Fibroblast of lung (primary cell): ENCODE results near the gene PRICKLE1. TPM values are rescaled to one million over a fixed set of nuclear protein-coding genes. Genes with fewer than 3 reads are reported as not detected.
A peak's percentile ranks its signal among the peaks of the same experiment; 100 is the strongest.

Source experiments
- DNase-seq, 2 donors: peaks; one replicate each; pipeline versions ENCODE4 v3.0.0 to v3.0.0-alpha.2; 2010; ENCODE audit warnings: low read depth in 2 of 2
- H2AFZ ChIP-seq: 2 replicates; pipeline ENCODE4 v1.5.1; 2012; ENCODE audit warnings: low read length, control low read depth, inconsistent platforms
- H3K27ac ChIP-seq: 2 replicates; pipeline ENCODE4 v1.5.1; 2011; ENCODE audit warnings: low read length, control low read depth; ENCODE audit not compliant: insufficient read depth
- H3K27me3 ChIP-seq: 2 replicates; pipeline ENCODE4 v1.5.1; 2011; ENCODE audit warnings: mild to moderate bottlenecking, low read length; ENCODE audit not compliant: control insufficient read depth, insufficient read depth
- H3K36me3 ChIP-seq: 2 replicates; pipeline ENCODE4 v1.5.1; 2011; ENCODE audit warnings: low read length; ENCODE audit not compliant: control insufficient read depth, insufficient read depth
- H3K4me1 ChIP-seq: 2 replicates; pipeline ENCODE4 v1.5.1; 2011; ENCODE audit warnings: low read length; ENCODE audit not compliant: control insufficient read depth, insufficient read depth; ENCODE audit errors: extremely low read depth
- H3K4me2 ChIP-seq: 2 replicates; pipeline ENCODE4 v1.5.1; 2011; ENCODE audit warnings: low read length, control low read depth; ENCODE audit not compliant: insufficient read depth; ENCODE audit errors: extremely low read depth
- H3K4me3 ChIP-seq, 4 experiments: fragments of 200-600 bp in 1 of 4; sonication (generic) in 1 of 4; replicated peaks in 1 of 4; 2 replicates each; pipeline ENCODE4 v1.5.1; 2011 to 2016; ENCODE audit warnings: low read length in 4 of 4, low read depth in 3 of 4, mild to moderate bottlenecking in 3 of 4, control low read depth in 2 of 4, inconsistent platforms in 1 of 4, mixed read lengths in 1 of 4; ENCODE audit not compliant: insufficient read depth in 1 of 4; ENCODE audit errors: control extremely low read depth in 1 of 4
- H3K79me2 ChIP-seq: 2 replicates; pipeline ENCODE4 v1.5.1; 2012; ENCODE audit warnings: mild to moderate bottlenecking, low read length, inconsistent platforms; ENCODE audit not compliant: control insufficient read depth, insufficient read depth
- H3K9ac ChIP-seq: 2 replicates; pipeline ENCODE4 v1.5.1; 2011; ENCODE audit warnings: mild to moderate bottlenecking, low read length, control low read depth; ENCODE audit not compliant: insufficient read depth
- H3K9me3 ChIP-seq: 2 replicates; pipeline ENCODE4 v1.5.1; 2012; ENCODE audit warnings: low read depth, low read length; ENCODE audit not compliant: control insufficient read depth, insufficient read depth
- H4K20me1 ChIP-seq: 2 replicates; pipeline ENCODE4 v1.5.1; 2011; ENCODE audit warnings: low read length; ENCODE audit not compliant: control insufficient read depth, insufficient read depth; ENCODE audit errors: extremely low read depth
- CTCF ChIP-seq, 2 donors: IDR thresholded peaks in 1 of 2; conservative IDR thresholded peaks in 1 of 2; 1 replicate in 1 of 2; 2 replicates in 1 of 2; pipeline ENCODE4 v1.5.1; 2011 to 2012; ENCODE audit warnings: low read length in 2 of 2, control low read depth in 1 of 2, inconsistent platforms in 1 of 2, low read depth in 1 of 2, mild to moderate bottlenecking in 1 of 2
- EZH2 ChIP-seq: IDR thresholded peaks from 2 replicates; pipeline ENCODE4 v1.5.1; 2012; ENCODE audit warnings: low read length, control low read depth, mild to moderate bottlenecking; ENCODE audit errors: missing control alignments
- polyA plus RNA-seq, 2 donors: library from polyadenylated mRNA; depleted of rRNA in 1 of 2; stranded (reverse) in 1 of 2; unstranded in 1 of 2; fragments of >200 nt; gene quantifications; 2 replicates each; pipeline ENCODE4 v1.2.1, GENCODE V29; 2011 to 2012; ENCODE audit warnings: missing spikeins in 1 of 2
- total RNA-seq: library from RNA; depleted of rRNA; stranded (reverse); fragments of >200 nt; gene quantifications from 2 replicates; pipeline ENCODE4 v1.2.1, GENCODE V29; 2014

Gene PRICKLE1
- total and polyA plus RNA-seq, 2 donors (not counting 1 experiment from before 2014, with no cell fraction given), result 3.4 to 9.6 TPM

GRCh38 chr12:42483521-42483790, 106.1 kb downstream of the PRICKLE1 start:
- no peaks in the 10 kb centered on the region for H4K20me1 ChIP-seq
- TF ChIP-seq CTCF (conservative IDR thresholded peaks at IDR 0.05 in 1 of 2, IDR thresholded peaks at IDR 0.05 in 1 of 2; ENCODE audit: low read depth in 1 of 2, low read length in 2 of 2), result no peak
- no peak for TF ChIP-seq EZH2
- peak overlapping the region; percentile 45 for H3K4me2 ChIP-seq
- DNase-seq, result peak in 1 of 2 donors; percentile 48
- H3K4me1 ChIP-seq, result no peaks in the 10 kb centered on the region
- no peaks in the 10 kb centered on the region for H3K9me3 ChIP-seq
- H3K9ac ChIP-seq, result peak overlapping the region; percentile 65
- peak overlapping the region; percentile 96 for H2AFZ ChIP-seq
- no peaks in the 10 kb centered on the region for H3K36me3 ChIP-seq
- peak overlapping the region; percentile 64 to 90 (median 83) for H3K4me3 ChIP-seq
- H3K27me3 ChIP-seq, result no peaks in the 10 kb centered on the region
- peaks cover 28% of the 10 kb centered on the region for H3K79me2 ChIP-seq
- H3K27ac ChIP-seq, result peak overlapping the region; percentile 81

- no peak for TF ChIP-seq EZH2
- peak; percentile 48 to 96 for TF ChIP-seq CTCF (conservative IDR thresholded peaks at IDR 0.05 in 1 of 2, IDR thresholded peaks at IDR 0.05 in 1 of 2; ENCODE audit: low read depth in 1 of 2, low read length in 2 of 2)
- Histone ChIP-seq H3K27ac (peak overlapping the region; percentile 81), H3K4me2 (peak overlapping the region; percentile 84), H2AFZ (peak overlapping the region; percentile 96), H3K4me1 (no peaks in the 10 kb centered on the region), H4K20me1 (no peaks in the 10 kb centered on the region), H3K36me3 (no peaks in the 10 kb centered on the region), H3K9me3 (no peaks in the 10 kb centered on the region), H3K79me2 (peaks cover 28% of the 10 kb centered on the region), H3K9ac (peak overlapping the region; percentile 65), H3K27me3 (no peaks in the 10 kb centered on the region), H3K4me3 (peak overlapping the region; percentile 77 to 90 (median 83))
- peak; percentile 61 to 68 for DNase-seq
Measured at GRCh38 chr12:42482748-42483520, 106.6 kb downstream of the PRICKLE1 start.

GRCh38 chr12:42482041-42482747, 107.4 kb downstream of the PRICKLE1 start:
- Histone ChIP-seq H3K27ac (peak overlapping the region; percentile 81), H3K36me3 (no peaks in the 10 kb centered on the region), H2AFZ (peak overlapping the region; percentile 20), H3K27me3 (no peaks in the 10 kb centered on the region), H4K20me1 (no peaks in the 10 kb centered on the region), H3K4me1 (no peaks in the 10 kb centered on the region), H3K4me3 (peak overlapping the region; percentile 77 to 90 (median 83)), H3K9ac (peak overlapping the region; percentile 50), H3K79me2 (peaks cover 30% of the 10 kb centered on the region), H3K4me2 (peak overlapping the region; percentile 84), H3K9me3 (no peaks in the 10 kb centered on the region)
- TF ChIP-seq CTCF (conservative IDR thresholded peaks at IDR 0.05 in 1 of 2, IDR thresholded peaks at IDR 0.05 in 1 of 2; ENCODE audit: low read depth in 1 of 2, low read length in 2 of 2), result no peak
- TF ChIP-seq EZH2, result no peak
- DNase-seq, result peak; percentile 56 to 67
